ENCODE measurements around the gene DAGLA.
"Not testable (repeated sequence)": the region's sequence is repeated elsewhere in the genome, so short reads cannot be mapped to it uniquely, and the experiment has no call there.

The DAGLA gene

GRCh38 chr11:61679893-61680621 is at the start of gene DAGLA:
Gene DAGLA, plus strand, starts transcription at chr11:61680391. Its CDS starts 39,765 bp downstream, at chr11:61720156.
- peak; percentile 66 for DNase-seq

GRCh38 chr11:61632096-61632495 is 48.1 kb upstream of the DAGLA start:
- no peak for DNase-seq

GRCh38 chr11:61635304-61635703 is 44.9 kb upstream of the DAGLA start:
- no peak for DNase-seq

- DNase-seq = no peak
These were observed 44.4 kb upstream of the DAGLA start for GRCh38 chr11:61635787-61636186.

GRCh38 chr11:61636676-61637075 is 43.5 kb upstream of the DAGLA start:
- DNase-seq = no peak

- no peak for DNase-seq
These were observed 42.9 kb upstream of the DAGLA start for GRCh38 chr11:61637277-61637676.

GRCh38 chr11:61639816-61640443 is 40.3 kb upstream of the DAGLA start:
- no peak for DNase-seq

- DNase-seq = no peak
These were observed 38.0 kb upstream of the DAGLA start for GRCh38 chr11:61642162-61642561.

- no peak for DNase-seq
These were observed 34.9 kb upstream of the DAGLA start for GRCh38 chr11:61645179-61645868.

GRCh38 chr11:61647529-61647928 is 32.7 kb upstream of the DAGLA start:
- no peak for DNase-seq

GRCh38 chr11:61650781-61651571 is 29.2 kb upstream of the DAGLA start:
- no peak for DNase-seq

- DNase-seq = no peak
These were observed 28.1 kb upstream of the DAGLA start for GRCh38 chr11:61652135-61652534.

GRCh38 chr11:61654397-61654829 is 25.8 kb upstream of the DAGLA start:
- DNase-seq = peak; percentile 42

GRCh38 chr11:61655266-61656159 is 24.7 kb upstream of the DAGLA start:
- not testable (repeated sequence) for DNase-seq

- DNase-seq = no peak
These were observed 23.7 kb upstream of the DAGLA start for GRCh38 chr11:61656347-61657077.

GRCh38 chr11:61657566-61658290 is 22.5 kb upstream of the DAGLA start:
- no peak for DNase-seq

GRCh38 chr11:61659413-61660196 is 20.6 kb upstream of the DAGLA start:
- DNase-seq = no peak

- DNase-seq = not testable (repeated sequence)
These were observed 19.2 kb upstream of the DAGLA start for GRCh38 chr11:61660997-61661396.

GRCh38 chr11:61666684-61667297 is 13.4 kb upstream of the DAGLA start:
- DNase-seq = no peak

Measured in CD4-positive, alpha-beta T cell treated with Interferon gamma for 1 hour (primary cell).